ENCODE data around the gene ZNF107.

ZNF107 gene

DNA sequence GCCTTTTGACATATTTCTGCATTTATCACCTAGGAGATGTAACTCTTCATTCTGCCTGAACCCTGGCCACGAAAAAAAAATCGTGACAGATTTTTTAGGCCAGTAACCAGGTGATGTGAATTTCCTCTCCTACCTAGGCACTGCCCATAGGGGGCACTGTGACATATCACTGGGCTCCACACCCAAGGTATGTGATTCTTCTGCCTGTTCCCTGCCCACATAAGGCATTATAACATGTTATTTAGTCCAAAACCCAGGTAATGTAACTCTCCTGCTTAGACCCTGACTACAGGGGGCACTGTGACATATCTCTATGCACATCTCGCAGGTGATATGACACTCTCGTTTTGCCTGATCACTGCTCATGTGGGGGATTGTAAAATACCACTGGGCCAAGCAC, 29.5 kb upstream of the ZNF107 start:
- H3K27ac ChIP-seq = no peak overlapping the region
- no peak for DNase-seq (ENCODE audit: low spot score)
- no peak overlapping the region for H3K4me3 ChIP-seq
- TF ChIP-seq, protein P1, sequence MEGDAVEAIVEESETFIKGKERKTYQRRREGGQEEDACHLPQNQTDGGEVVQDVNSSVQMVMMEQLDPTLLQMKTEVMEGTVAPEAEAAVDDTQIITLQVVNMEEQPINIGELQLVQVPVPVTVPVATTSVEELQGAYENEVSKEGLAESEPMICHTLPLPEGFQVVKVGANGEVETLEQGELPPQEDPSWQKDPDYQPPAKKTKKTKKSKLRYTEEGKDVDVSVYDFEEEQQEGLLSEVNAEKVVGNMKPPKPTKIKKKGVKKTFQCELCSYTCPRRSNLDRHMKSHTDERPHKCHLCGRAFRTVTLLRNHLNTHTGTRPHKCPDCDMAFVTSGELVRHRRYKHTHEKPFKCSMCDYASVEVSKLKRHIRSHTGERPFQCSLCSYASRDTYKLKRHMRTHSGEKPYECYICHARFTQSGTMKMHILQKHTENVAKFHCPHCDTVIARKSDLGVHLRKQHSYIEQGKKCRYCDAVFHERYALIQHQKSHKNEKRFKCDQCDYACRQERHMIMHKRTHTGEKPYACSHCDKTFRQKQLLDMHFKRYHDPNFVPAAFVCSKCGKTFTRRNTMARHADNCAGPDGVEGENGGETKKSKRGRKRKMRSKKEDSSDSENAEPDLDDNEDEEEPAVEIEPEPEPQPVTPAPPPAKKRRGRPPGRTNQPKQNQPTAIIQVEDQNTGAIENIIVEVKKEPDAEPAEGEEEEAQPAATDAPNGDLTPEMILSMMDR (IDR thresholded peaks at IDR 0.05) = no peak

DNA sequence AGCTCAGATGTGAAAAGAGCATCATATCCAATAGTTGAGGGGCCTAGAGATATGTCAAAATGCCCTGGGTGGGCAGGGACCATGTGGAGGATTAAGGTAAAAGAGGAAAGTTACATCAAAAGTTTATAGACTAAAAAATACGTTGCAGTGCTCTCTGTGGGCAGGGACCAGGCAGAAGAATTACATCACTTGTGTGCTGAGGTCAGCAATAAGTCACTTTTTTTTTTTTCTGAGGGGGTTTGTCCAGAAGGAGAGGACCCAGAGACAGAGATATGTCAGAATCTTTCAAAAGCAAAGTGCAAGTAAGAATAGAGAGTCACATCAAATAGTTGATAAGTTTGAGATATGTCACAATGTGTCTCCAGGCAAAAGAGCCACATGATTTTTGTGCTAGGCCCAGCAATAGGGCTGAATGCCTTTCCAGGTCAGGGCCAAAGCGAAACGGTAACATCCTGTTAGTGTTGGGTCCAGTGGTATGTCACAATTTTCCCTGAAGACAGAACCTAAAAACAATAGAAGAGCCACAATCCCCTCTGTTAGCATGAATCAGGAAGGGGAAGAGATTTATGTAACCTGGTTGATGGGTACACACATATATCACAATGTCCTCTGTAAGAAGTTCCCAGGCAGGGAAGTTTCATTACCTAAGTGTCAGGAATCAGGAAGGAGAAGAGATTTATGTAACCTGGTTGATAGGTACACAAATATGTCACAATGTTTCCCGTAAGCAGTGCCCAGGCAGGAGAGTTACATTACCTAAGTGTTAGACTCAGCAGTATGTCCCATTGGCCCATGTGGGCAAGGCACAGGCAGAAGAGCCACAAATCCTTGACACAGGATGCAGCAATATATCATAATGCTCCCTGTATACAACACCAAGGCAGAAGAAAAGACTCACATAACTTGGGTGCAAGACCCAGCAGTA, 28.1 kb upstream of the ZNF107 start:
- H3K4me3 ChIP-seq = no peak overlapping the region
- DNase-seq (ENCODE audit: low spot score) = no peak
- no peak overlapping the region for H3K27ac ChIP-seq
- TF ChIP-seq, protein P1 (IDR thresholded peaks at IDR 0.05) = no peak

DNA sequence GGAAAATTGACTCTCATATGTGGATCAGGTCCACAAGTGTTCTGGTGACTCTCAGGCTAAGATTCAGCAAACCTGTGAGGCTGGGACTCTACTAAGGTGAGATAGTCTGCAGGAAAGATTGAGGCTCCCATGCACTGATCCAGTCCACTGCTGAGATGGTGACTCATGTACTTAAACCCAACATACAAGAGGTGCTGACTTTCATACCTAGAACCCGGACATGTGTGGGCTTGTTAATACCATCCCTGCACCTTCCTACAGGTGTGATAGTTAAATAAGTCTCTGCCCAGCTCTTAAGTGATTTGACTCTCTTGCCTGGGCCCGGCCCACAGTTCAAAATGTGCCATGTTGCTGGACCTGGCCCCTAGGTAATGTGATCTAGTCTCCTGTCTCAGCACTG, 27.1 kb upstream of the ZNF107 start:
- no peak overlapping the region for H3K4me3 ChIP-seq
- no peak for DNase-seq (ENCODE audit: low spot score)
- no peak overlapping the region for H3K27ac ChIP-seq
- TF ChIP-seq, protein P1 (IDR thresholded peaks at IDR 0.05) = no peak

DNA sequence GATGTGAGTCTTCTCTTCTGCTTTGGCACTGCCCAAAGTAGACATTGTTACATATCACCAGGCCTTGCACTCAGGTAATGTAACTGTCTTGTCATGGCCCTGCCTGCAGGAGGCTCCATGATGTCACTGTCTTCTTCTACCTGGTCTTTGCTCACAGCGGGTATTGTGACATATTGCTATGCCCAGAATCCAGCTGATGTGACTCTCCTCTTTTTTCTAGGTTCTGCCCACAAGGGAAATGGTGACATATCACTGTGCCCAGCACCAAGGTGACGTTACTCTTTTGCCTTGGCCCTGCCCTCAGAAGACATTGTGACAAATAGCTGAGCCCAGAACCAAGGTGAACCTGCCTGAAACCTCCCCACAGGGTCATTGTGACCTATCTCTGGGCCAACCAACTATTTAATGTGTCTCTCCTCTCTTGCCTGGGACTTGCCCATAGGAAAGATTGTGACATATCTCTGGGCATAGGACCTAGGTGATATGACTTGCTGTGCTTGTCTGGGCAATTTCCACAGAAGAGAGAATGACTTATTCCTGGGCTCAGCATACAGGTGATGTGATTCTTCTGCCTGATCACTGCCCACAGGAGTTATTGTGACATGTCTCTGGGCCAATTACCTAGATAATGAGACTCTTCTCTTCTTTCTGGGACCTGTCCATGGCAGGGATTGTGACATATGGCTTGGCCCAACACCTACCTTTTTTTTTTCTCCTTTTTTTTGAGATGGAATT, 26.5 kb upstream of the ZNF107 start:
- Histone ChIP-seq H3K27ac (no peak overlapping the region), H3K4me3 (no peak overlapping the region)
- TF ChIP-seq, protein P1 (IDR thresholded peaks at IDR 0.05) = no peak
- DNase-seq (ENCODE audit: low spot score) = no peak

DNA sequence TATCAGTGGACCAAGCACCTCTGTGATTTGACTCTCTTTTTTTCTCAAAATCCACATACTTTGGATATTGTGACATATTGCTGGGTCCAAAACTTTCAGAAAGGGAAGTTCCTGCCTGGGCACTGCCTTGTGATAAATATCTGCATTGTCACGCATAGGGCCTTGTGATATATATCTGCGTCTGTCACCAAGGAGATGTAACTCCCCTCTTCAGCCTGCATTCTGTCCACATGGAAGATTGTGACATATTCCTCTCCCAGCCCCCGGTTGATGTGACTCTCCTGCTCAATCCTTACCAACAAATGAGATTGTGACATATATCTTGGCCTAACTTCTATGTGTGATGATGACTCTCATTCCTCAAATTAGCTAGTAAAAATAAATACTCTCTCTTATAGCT, 25.4 kb upstream of the ZNF107 start:
- Histone ChIP-seq H3K27ac (no peak overlapping the region), H3K4me3 (no peak overlapping the region)
- TF ChIP-seq, protein P1 (IDR thresholded peaks at IDR 0.05) = no peak
- DNase-seq (ENCODE audit: low spot score) = no peak

DNA sequence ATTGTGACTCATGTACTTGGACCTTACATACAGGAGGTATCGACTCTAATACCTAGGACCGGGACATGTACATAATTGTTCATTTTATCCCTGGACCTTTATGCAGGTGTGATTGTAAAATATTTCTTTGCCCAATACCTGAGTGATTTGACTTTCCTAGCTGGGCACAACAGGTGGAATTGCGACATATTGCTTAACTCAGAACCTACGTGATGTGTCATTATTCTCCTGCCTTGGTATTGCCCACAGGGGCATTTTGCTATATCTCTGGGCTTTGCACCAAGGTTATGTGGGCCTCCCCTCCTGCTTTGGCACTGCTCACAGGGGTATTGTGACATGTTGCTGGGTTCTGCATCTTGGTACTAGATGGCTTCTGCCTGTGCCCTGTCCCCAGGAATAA, 23.9 kb upstream of the ZNF107 start:
- Histone ChIP-seq H3K4me3 (no peak overlapping the region), H3K27ac (no peak overlapping the region)
- no peak for DNase-seq (ENCODE audit: low spot score)
- TF ChIP-seq, protein P1 (IDR thresholded peaks at IDR 0.05) = no peak

Data from coronary artery (tissue), 2 donors.